GM21528 (cell line): Measurements from ENCODE around the gene PRMT2.

ENCODE experiments used
- ATAC-seq: cut with Tn5 transposase; IDR thresholded peaks from one replicate; pipeline ENCODE4 v1.9.1; 2021; ENCODE audit warnings: mild to moderate bottlenecking, moderate library complexity; ENCODE audit not compliant: unreplicated experiment, low FRiP score

Gene PRMT2

GRCh38 chr21:46635324-46636180, at the start of gene PRMT2:
Gene PRMT2 (plus strand): TSS chr21:46635674. CDS start chr21:46636952, 1,278 bp downstream.
- ATAC-seq, result peak; percentile 84

- ATAC-seq, result no peak
Observed at GRCh38 chr21:46594276-46594675, 41.2 kb upstream of the PRMT2 start.

GRCh38 chr21:46596201-46596600, 39.3 kb upstream of the PRMT2 start:
- no peak for ATAC-seq

- ATAC-seq, result no peak
Observed at GRCh38 chr21:46597031-46597430, 38.4 kb upstream of the PRMT2 start.

GRCh38 chr21:46597896-46598343, 37.6 kb upstream of the PRMT2 start:
- no peak for ATAC-seq

GRCh38 chr21:46598581-46599572, 36.6 kb upstream of the PRMT2 start:
- no peak for ATAC-seq

GRCh38 chr21:46600305-46600704, 35.2 kb upstream of the PRMT2 start:
- ATAC-seq, result no peak

GRCh38 chr21:46600978-46601377, 34.5 kb upstream of the PRMT2 start:
- no peak for ATAC-seq

- ATAC-seq, result no peak
Observed at GRCh38 chr21:46603228-46603627, 32.2 kb upstream of the PRMT2 start.

- no peak for ATAC-seq
Observed at GRCh38 chr21:46604329-46604974, 31.0 kb upstream of the PRMT2 start.

GRCh38 chr21:46604975-46605766, 30.3 kb upstream of the PRMT2 start, which contains the start of gene S100B:
Gene S100B (minus strand): TSS chr21:46605082. CDS start chr21:46602415, 2,667 bp downstream.
- ATAC-seq, result no peak

- ATAC-seq, result no peak
Observed at GRCh38 chr21:46605767-46606426, 29.6 kb upstream of the PRMT2 start.

GRCh38 chr21:46606427-46606813, 29.1 kb upstream of the PRMT2 start:
- ATAC-seq, result no peak

GRCh38 chr21:46607636-46608035, 27.8 kb upstream of the PRMT2 start:
- no peak for ATAC-seq

GRCh38 chr21:46608672-46609111, 26.8 kb upstream of the PRMT2 start:
- no peak for ATAC-seq

- ATAC-seq, result no peak
Observed at GRCh38 chr21:46610018-46610701, 25.3 kb upstream of the PRMT2 start.

- ATAC-seq, result no peak
Observed at GRCh38 chr21:46613391-46613790, 22.1 kb upstream of the PRMT2 start.

- ATAC-seq, result no peak
Observed at GRCh38 chr21:46616050-46616449, 19.4 kb upstream of the PRMT2 start.

- no peak for ATAC-seq
Observed at GRCh38 chr21:46616656-46617055, 18.8 kb upstream of the PRMT2 start.
